ENCODE results near the gene MYO16.

GRCh38 chr13:109241160-109241559 is 611.7 kb downstream of the MYO16 start:
- TF ChIP-seq CTCF (conservative IDR thresholded peaks at IDR 0.05; ENCODE audit: low read depth, low read length): no peak
- no peak for TF ChIP-seq EZH2 (IDR thresholded peaks at IDR 0.05; ENCODE audit: borderline replicate concordance, low read depth, low read length, poor library complexity, severe bottlenecking)
